GM19397 (cell line): ENCODE data around the gene RNF186.
A peak's percentile ranks its signal among the peaks of the same experiment; 100 is the strongest.
"Not testable (repeated sequence)": the region's sequence is repeated elsewhere in the genome, so short reads cannot be mapped to it uniquely, and the experiment has no call there.

Experiments
- ATAC-seq: cut with Tn5 transposase; IDR thresholded peaks from one replicate; pipeline ENCODE4 v1.9.1; 2021; ENCODE audit warnings: mild to moderate bottlenecking, moderate library complexity; ENCODE audit not compliant: unreplicated experiment

Gene RNF186

GRCh38 chr1:19825298-19825697, 10.2 kb upstream of the RNF186 start:
- ATAC-seq: no peak

- ATAC-seq: no peak
Observed at GRCh38 chr1:19824541-19824940, 9.5 kb upstream of the RNF186 start.

GRCh38 chr1:19824036-19824435, 9.0 kb upstream of the RNF186 start:
- no peak for ATAC-seq

- ATAC-seq: no peak
Observed at GRCh38 chr1:19819701-19820100, 4.6 kb upstream of the RNF186 start.

GRCh38 chr1:19818324-19818723, 3.2 kb upstream of the RNF186 start:
- no peak for ATAC-seq

- ATAC-seq: no peak
Observed at GRCh38 chr1:19817160-19817559, 2.1 kb upstream of the RNF186 start.

- not testable (repeated sequence) for ATAC-seq
Observed at GRCh38 chr1:19816737-19817086, 1.6 kb upstream of the RNF186 start.

- no peak for ATAC-seq
Observed at GRCh38 chr1:19815801-19816736, 986 bp upstream of the RNF186 start.

GRCh38 chr1:19814244-19814661, 830 bp downstream of the RNF186 start:
- ATAC-seq: no peak

- ATAC-seq: no peak
Observed at GRCh38 chr1:19813643-19813960, 1.5 kb downstream of the RNF186 start.

GRCh38 chr1:19812875-19813642, 2.0 kb downstream of the RNF186 start:
- no peak for ATAC-seq

- no peak for ATAC-seq
Observed at GRCh38 chr1:19811206-19811851, 3.8 kb downstream of the RNF186 start.

GRCh38 chr1:19809044-19809750, 5.9 kb downstream of the RNF186 start:
- no peak for ATAC-seq

GRCh38 chr1:19808351-19808750, 6.7 kb downstream of the RNF186 start:
- ATAC-seq: no peak

GRCh38 chr1:19804831-19805251, 10.2 kb downstream of the RNF186 start:
- no peak for ATAC-seq

GRCh38 chr1:19802269-19802668, 12.8 kb downstream of the RNF186 start:
- no peak for ATAC-seq

- peak; percentile 42 for ATAC-seq
Observed at GRCh38 chr1:19800076-19800804, 14.8 kb downstream of the RNF186 start.

- peak; percentile 59 for ATAC-seq
Observed at GRCh38 chr1:19799230-19800075, 15.6 kb downstream of the RNF186 start, which contains the start of gene TMCO4. TMCO4 (minus strand) TSS chr1:19799916; CDS start chr1:19780758, 19,158 bp downstream.

- no peak for ATAC-seq
Observed at GRCh38 chr1:19798486-19799229, 16.4 kb downstream of the RNF186 start.
